ENCODE measurements around the gene RAPH1.

The RAPH1 gene

GRCh38 chr2:203360833-203361430 is 174.2 kb downstream of the RAPH1 start:
- H3K27me3 ChIP-seq (ENCODE audit: insufficient read depth, poor library complexity, severe bottlenecking) = no peaks in the 10 kb centered on the region
- H3K4me3 ChIP-seq (replicated peaks; ENCODE audit: insufficient read depth, low read length) = no peak overlapping the region
- no peak overlapping the region for H3K27ac ChIP-seq (replicated peaks)
- no peak for TF ChIP-seq SPI1 (IDR thresholded peaks at IDR 0.05; ENCODE audit: borderline replicate concordance, low read depth)
- no peak for TF ChIP-seq CTCF (IDR thresholded peaks at IDR 0.05; ENCODE audit: insufficient read depth, low read length)
- TF ChIP-seq GABPA (IDR thresholded peaks at IDR 0.05; ENCODE audit: low read depth) = no peak
- TF ChIP-seq POLR2AphosphoS5 (IDR thresholded peaks at IDR 0.05; ENCODE audit: low read depth) = no peak
- TF ChIP-seq REST (IDR thresholded peaks at IDR 0.05; ENCODE audit: insufficient replicate concordance, low read depth) = no peak
- DNase-seq (ENCODE audit: low read depth in 1 of 2, low spot score in 1 of 2) = no peak

- Histone ChIP-seq H3K27me3 (ENCODE audit: insufficient read depth, poor library complexity, severe bottlenecking) (no peaks in the 10 kb centered on the region), H3K27ac (replicated peaks) (no peak overlapping the region), H3K4me3 (replicated peaks; ENCODE audit: insufficient read depth, low read length) (no peak overlapping the region)
- no peak for DNase-seq (ENCODE audit: low read depth in 1 of 2, low spot score in 1 of 2)
- TF ChIP-seq CTCF (IDR thresholded peaks at IDR 0.05; ENCODE audit: insufficient read depth, low read length) (no peak), POLR2AphosphoS5 (IDR thresholded peaks at IDR 0.05; ENCODE audit: low read depth) (no peak), GABPA (IDR thresholded peaks at IDR 0.05; ENCODE audit: low read depth) (no peak), REST (IDR thresholded peaks at IDR 0.05; ENCODE audit: insufficient replicate concordance, low read depth) (no peak), SPI1 (IDR thresholded peaks at IDR 0.05; ENCODE audit: borderline replicate concordance, low read depth) (no peak)
Measured at GRCh38 chr2:203359450-203359849, 175.7 kb downstream of the RAPH1 start.

GRCh38 chr2:203354966-203355365 is 180.1 kb downstream of the RAPH1 start:
- Histone ChIP-seq H3K27ac (replicated peaks) (no peak overlapping the region), H3K4me3 (replicated peaks; ENCODE audit: insufficient read depth, low read length) (no peak overlapping the region), H3K27me3 (ENCODE audit: insufficient read depth, poor library complexity, severe bottlenecking) (no peaks in the 10 kb centered on the region)
- no peak for DNase-seq (ENCODE audit: low read depth in 1 of 2, low spot score in 1 of 2)
- TF ChIP-seq POLR2AphosphoS5 (IDR thresholded peaks at IDR 0.05; ENCODE audit: low read depth) (no peak), SPI1 (IDR thresholded peaks at IDR 0.05; ENCODE audit: borderline replicate concordance, low read depth) (no peak), CTCF (IDR thresholded peaks at IDR 0.05; ENCODE audit: insufficient read depth, low read length) (no peak), REST (IDR thresholded peaks at IDR 0.05; ENCODE audit: insufficient replicate concordance, low read depth) (no peak), GABPA (IDR thresholded peaks at IDR 0.05; ENCODE audit: low read depth) (no peak)

Data from HL-60 (cell line).